NCI-H2107 treated with DMSO at 0.1 percent for 48 hours (cell line): ENCODE data around the gene TBC1D1.

ENCODE experiments used
- DNase-seq: peaks from one replicate; lab custom pipeline; 2025; ENCODE audit not compliant: unreplicated experiment; lab: John Stamatoyannopoulos, UW

Gene TBC1D1

GRCh38 chr4:37885496-37885895 is 5.4 kb upstream of the TBC1D1 start:
- DNase-seq = no peak

GRCh38 chr4:37889849-37890800 is 759 bp upstream of the TBC1D1 start:
- no peak for DNase-seq

- peak; percentile 7 for DNase-seq
These were observed 626 bp downstream of the TBC1D1 start for GRCh38 chr4:37891260-37892159.

GRCh38 chr4:37892641-37893040 is 1.8 kb downstream of the TBC1D1 start:
- DNase-seq = no peak

- DNase-seq = no peak
These were observed 2.3 kb downstream of the TBC1D1 start for GRCh38 chr4:37893164-37893563.

- no peak for DNase-seq
These were observed 4.4 kb downstream of the TBC1D1 start for GRCh38 chr4:37895271-37895670.

GRCh38 chr4:37896206-37896860 is 5.4 kb downstream of the TBC1D1 start:
- DNase-seq = no peak

GRCh38 chr4:37902212-37902611 is 11.3 kb downstream of the TBC1D1 start:
- DNase-seq = no peak

GRCh38 chr4:37902738-37903693 is 12.1 kb downstream of the TBC1D1 start:
- no peak for DNase-seq

- no peak for DNase-seq
These were observed 13.0 kb downstream of the TBC1D1 start for GRCh38 chr4:37903901-37904300.

- DNase-seq = no peak
These were observed 13.9 kb downstream of the TBC1D1 start for GRCh38 chr4:37904824-37905223.

GRCh38 chr4:37905533-37906169 is 14.8 kb downstream of the TBC1D1 start:
- DNase-seq = no peak

- no peak for DNase-seq
These were observed 17.8 kb downstream of the TBC1D1 start for GRCh38 chr4:37908488-37909331.

- no peak for DNase-seq
These were observed 18.6 kb downstream of the TBC1D1 start for GRCh38 chr4:37909332-37910090.

- no peak for DNase-seq
These were observed 19.2 kb downstream of the TBC1D1 start for GRCh38 chr4:37910091-37910486.

GRCh38 chr4:37914539-37914938 is 23.7 kb downstream of the TBC1D1 start:
- no peak for DNase-seq

- no peak for DNase-seq
These were observed 26.5 kb downstream of the TBC1D1 start for GRCh38 chr4:37917388-37917787.

GRCh38 chr4:37918653-37919052 is 27.8 kb downstream of the TBC1D1 start:
- no peak for DNase-seq
